Tibial artery (tissue), 4 donors: Measurements from ENCODE around the gene HES4.
"Not testable (repeated sequence)": the region's sequence is repeated elsewhere in the genome, so short reads cannot be mapped to it uniquely, and the experiment has no call there.

Experiments used
- DNase-seq, 2 donors: peaks; one replicate each; pipeline ENCODE4 v3.0.0-alpha.2; 2019
- H3K27ac ChIP-seq, 2 donors: fragments of 200-600 bp; sonication (generic) in 1 of 2; 1 replicate in 1 of 2; 2 replicates in 1 of 2; pipeline ENCODE4 v1.5.1; 2018 to 2019; ENCODE audit warnings: mild to moderate bottlenecking in 1 of 2
- H3K27me3 ChIP-seq, 2 donors: fragments of 200-600 bp; sonication (generic) in 1 of 2; one replicate each; pipeline versions ENCODE4 v1.5.1 to v1.6.0; 2016 to 2019
- H3K36me3 ChIP-seq, 3 donors: fragments of 200-600 bp; sonication (generic) in 2 of 3; one replicate each; pipeline ENCODE4 v1.5.1; 2016 to 2019; ENCODE audit warnings: mild to moderate bottlenecking in 2 of 3
- H3K4me1 ChIP-seq, 4 donors: fragments of 200-600 bp; sonication (generic) in 2 of 4; 1 replicate in 3 of 4; 2 replicates in 1 of 4; pipeline ENCODE4 v1.5.1; 2016 to 2019
- H3K4me3 ChIP-seq, 2 donors: fragments of 200-600 bp; sonication (generic) in 1 of 2; 1 replicate in 1 of 2; 2 replicates in 1 of 2; pipeline ENCODE4 v1.5.1; 2018 to 2019; ENCODE audit warnings: mild to moderate bottlenecking in 2 of 2
- H3K9me3 ChIP-seq, 3 donors: fragments of 200-600 bp; sonication (generic) in 1 of 3; one replicate each; pipeline ENCODE4 v1.5.1; 2016 to 2019
- intact Hi-C: fragments of 100-400 bp; cut with DNase I; formaldehyde crosslinking; loops from one replicate; pipeline ENCODE4 v1.15.0; 2023; ENCODE audit warnings: low total_unique reads
- TF ChIP-seq, protein P1 (sequence below), 2 experiments: fragments of 200-600 bp in 1 of 2; fragments of 450-650 bp in 1 of 2; IDR thresholded peaks; one replicate each; pipeline ENCODE4 v1.5.1; 2017 to 2019; ENCODE audit warnings: antibody characterized with exemption in 2 of 2, mild to moderate bottlenecking in 1 of 2, moderate library complexity in 1 of 2

Gene HES4

DNA sequence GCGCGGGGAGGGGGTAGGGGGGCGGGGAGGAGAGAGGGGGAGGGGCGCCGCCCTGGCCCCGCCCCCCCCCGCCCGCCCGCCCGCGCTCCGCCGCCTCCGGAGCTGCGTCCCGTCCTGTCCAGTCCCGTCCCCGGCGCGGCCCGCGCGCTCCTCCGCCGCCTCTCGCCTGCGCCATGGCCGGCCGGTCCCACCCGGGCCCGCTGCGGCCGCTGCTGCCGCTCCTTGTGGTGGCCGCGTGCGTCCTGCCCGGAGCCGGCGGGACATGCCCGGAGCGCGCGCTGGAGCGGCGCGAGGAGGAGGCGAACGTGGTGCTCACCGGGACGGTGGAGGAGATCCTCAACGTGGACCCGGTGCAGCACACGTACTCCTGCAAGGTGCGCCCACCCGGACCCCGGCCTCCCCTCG is 20.1 kb upstream of the HES4 start, which contains the start of gene AGRN:
TSS of gene AGRN (plus strand) at position 121 of the 405 bp plus-strand sequence. CDS start at position 174, 53 bp downstream.
- intact Hi-C loops, result no loop called here
- Histone ChIP-seq H3K4me3 (peak within 1 kb of the TSS; percentile 90 to 92), H3K4me1 (peaks cover 0 to 45% (median 17%) of the 10 kb centered on the region in 4 donors), H3K36me3 (no peaks in the 10 kb centered on the region), H3K27ac (peak within 1 kb of the TSS; percentile 85 to 88), H3K27me3 (peaks cover 0 to 2% of the 10 kb centered on the region in 2 donors), H3K9me3 (no peaks in the 10 kb centered on the region)
- DNase-seq, result no peak
- TF ChIP-seq, protein P1, sequence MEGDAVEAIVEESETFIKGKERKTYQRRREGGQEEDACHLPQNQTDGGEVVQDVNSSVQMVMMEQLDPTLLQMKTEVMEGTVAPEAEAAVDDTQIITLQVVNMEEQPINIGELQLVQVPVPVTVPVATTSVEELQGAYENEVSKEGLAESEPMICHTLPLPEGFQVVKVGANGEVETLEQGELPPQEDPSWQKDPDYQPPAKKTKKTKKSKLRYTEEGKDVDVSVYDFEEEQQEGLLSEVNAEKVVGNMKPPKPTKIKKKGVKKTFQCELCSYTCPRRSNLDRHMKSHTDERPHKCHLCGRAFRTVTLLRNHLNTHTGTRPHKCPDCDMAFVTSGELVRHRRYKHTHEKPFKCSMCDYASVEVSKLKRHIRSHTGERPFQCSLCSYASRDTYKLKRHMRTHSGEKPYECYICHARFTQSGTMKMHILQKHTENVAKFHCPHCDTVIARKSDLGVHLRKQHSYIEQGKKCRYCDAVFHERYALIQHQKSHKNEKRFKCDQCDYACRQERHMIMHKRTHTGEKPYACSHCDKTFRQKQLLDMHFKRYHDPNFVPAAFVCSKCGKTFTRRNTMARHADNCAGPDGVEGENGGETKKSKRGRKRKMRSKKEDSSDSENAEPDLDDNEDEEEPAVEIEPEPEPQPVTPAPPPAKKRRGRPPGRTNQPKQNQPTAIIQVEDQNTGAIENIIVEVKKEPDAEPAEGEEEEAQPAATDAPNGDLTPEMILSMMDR (IDR thresholded peaks at IDR 0.05), result no peak

DNA sequence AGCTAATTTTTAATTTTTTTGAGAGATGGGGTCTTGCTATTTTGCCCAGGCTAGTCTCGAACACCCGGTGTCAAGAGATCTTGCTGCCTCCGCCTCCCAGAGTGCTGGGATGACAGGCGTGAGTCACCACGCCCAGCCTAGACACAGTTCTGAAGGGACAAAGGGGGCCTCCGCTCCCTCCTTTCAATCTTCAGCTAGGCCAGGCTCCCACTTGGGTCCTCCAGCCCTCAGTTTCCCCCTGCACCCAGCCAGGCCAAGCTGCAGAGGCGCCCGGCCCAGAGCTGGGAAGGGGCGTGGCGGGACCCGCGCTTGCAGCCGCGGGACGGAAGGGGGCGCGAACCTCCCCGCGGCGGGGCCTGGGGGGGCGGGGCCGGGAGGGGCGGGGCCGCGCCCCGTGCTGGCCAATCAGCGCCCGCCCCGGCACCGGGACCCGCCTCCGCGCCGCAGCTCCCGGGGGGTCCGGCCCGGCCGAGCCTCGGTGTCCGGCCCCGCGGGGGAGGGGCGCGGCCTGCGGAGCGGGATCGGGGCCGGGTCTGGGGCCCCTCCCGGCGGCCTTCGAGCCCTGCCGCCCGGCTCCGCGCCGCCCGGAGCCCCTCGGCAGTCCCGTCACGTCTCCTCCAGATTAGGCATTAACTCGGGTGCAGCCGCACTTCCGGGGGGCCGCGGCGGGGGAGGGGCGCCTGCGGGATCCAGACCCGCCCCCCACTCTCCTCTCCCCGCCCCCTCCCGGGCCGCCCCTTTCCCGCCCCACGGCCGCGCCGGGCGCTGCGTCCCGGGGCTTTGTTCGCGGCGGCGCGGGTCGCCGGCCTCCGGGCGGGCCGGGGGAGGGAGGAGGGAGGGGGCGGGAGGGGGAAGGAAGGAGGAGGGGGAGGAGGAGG is 19.5 kb upstream of the HES4 start:
- Histone ChIP-seq H3K27me3 (peaks cover 0 to 2% of the 10 kb centered on the region in 2 donors), H3K27ac (peak overlapping the region; percentile 85 to 88), H3K36me3 (no peaks in the 10 kb centered on the region), H3K4me1 (peaks cover 0 to 44% (median 22%) of the 10 kb centered on the region in 4 donors), H3K9me3 (no peaks in the 10 kb centered on the region), H3K4me3 (peak overlapping the region; percentile 90 to 92)
- TF ChIP-seq, protein P1 (IDR thresholded peaks at IDR 0.05), result peak; percentile 34 to 56
- DNase-seq, result peak; percentile 75 to 91
- intact Hi-C loops, result no loop called here

DNA sequence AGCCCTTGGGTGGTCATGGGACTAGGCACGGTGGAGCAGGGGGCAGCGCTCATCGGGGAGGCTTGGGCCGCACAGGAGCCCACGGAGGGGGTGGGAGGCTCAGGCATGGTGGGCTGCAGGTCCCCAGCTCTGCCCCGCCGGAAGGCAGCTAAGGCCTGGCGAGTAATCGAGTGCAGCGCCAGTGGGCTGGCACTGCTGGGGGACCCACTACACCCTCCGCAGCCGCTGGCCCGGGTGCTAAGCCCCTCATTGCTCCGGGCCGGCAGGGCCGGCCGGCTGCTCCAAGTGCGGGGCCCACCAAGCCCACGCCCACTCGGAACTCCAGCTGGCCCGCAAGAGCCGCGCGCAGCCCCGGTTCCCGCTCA is 18.4 kb upstream of the HES4 start:
- H3K27ac ChIP-seq, H3K27me3 ChIP-seq, H3K4me3 ChIP-seq, H3K36me3 ChIP-seq, H3K9me3 ChIP-seq, DNase-seq, intact Hi-C loops: not testable (repeated sequence)
- peaks cover 0 to 43% (median 31%) of the 10 kb centered on the region in 4 donors for H3K4me1 ChIP-seq

DNA sequence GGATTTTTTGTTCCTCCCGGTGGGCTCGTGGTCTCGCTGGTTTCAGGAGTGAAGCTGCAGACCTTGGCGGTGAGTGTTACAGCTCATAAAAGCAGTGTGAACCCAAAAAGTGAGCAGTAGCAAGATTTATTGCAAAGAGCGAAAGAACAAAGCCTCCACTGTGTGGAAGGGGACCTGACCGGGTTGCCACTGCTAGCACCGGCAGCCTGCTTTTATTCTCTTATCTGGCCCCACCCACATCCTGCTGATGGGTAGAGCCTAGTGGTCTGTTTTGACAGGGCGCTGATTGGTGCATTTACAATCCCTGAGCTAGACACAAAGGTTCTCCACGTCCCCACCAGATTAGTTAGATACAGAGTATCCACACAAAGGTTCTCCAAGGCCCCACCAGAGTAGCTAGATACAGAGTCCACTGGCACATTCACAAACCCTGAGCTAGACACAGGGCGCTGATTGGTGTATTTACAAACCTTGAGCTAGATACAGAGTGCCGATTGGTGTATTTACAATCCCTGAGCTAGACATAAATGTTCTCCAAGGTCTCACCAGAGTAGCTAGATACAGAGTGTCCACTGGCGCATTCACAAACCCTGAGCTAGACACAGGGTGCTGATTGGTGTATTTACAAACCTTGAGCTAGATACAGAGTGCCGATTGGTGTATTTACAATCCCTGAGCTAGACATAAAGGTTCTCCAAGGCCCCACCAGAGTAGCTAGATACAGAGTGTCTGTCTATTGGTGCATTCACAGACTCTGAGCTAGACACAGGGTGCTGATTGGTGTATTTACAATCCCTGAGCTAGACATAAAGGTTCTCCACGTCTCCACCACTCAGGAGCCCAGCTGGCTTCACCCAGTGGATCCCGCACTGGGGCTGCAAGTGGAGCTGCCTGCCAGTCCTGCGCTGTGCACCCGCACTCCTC is 17.8 kb upstream of the HES4 start:
- H3K27ac ChIP-seq, H3K36me3 ChIP-seq, intact Hi-C loops, H3K4me3 ChIP-seq, H3K9me3 ChIP-seq, H3K27me3 ChIP-seq, DNase-seq: not testable (repeated sequence)
- peaks cover 0 to 42% (median 32%) of the 10 kb centered on the region in 4 donors for H3K4me1 ChIP-seq

DNA sequence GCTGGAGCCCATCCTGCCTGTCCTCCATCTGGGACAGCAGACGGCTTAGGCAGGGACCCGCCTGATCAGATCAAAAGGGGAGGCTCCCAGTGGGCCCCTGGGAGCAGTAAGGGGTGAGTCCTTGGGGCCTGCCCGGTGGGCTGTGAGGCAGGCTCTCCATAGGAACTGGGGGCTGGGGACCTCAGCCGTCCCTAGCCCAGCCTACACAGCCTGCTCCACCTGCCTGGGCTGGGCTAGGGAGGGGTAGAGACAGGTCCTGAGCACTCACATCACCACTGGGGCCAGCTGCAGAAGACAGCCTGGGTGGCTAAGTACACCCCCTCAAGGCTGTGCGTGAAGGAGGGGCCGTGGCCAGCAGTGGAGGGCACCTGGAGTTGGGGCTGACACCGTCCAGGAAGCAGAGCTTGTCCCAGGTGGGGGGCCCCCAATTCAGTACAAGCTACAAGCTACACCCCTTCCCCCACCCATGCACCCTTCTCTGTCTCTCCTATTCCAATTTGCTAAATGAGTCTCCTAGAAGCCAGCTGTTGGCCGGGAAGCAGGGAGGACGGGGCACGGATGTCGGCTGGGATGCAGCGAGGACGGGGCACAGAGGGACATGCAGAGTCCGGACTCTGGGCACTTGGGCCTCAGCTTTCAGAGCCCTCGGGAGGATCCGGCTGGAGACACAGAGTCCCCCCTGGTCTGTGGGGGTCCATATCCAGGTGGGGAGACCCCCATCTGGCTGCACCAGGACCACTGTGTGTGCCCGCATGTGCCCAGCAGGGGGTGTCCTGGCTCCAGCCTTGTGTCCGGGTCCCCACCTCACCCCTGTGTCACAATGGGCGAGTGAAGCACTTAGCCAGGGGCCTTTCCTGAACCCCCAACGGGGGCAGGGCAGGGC is 15.1 kb upstream of the HES4 start:
- peak overlapping the region; percentile 57 to 65 for H3K4me3 ChIP-seq
- TF ChIP-seq, protein P1 (IDR thresholded peaks at IDR 0.05), result peak in 1 of 2 experiments; percentile 6
- H3K27ac ChIP-seq, result peak overlapping the region; percentile 72 to 85
- H3K36me3 ChIP-seq, result no peaks in the 10 kb centered on the region
- intact Hi-C loops, result no loop called here
- no peaks in the 10 kb centered on the region for H3K27me3 ChIP-seq
- H3K9me3 ChIP-seq, result no peaks in the 10 kb centered on the region
- no peak for DNase-seq
- peaks cover 0 to 26% (median 19%) of the 10 kb centered on the region in 4 donors for H3K4me1 ChIP-seq
